Tibial nerve (tissue), 3 donors: ENCODE data around the gene RAB27B.

ENCODE experiments used
- POLR2A ChIP-seq, 2 donors: fragments of 450-650 bp; IDR thresholded peaks; one replicate each; pipeline ENCODE4 v1.6.1; 2017; ENCODE audit warnings: antibody characterized with exemption in 2 of 2, mild to moderate bottlenecking in 2 of 2, moderate library complexity in 2 of 2
- TF ChIP-seq, protein P1 (sequence below), 5 experiments: fragments of 200-600 bp in 3 of 5; fragments of 450-650 bp in 2 of 5; sonication (generic) in 3 of 5; IDR thresholded peaks; one replicate each; pipeline ENCODE4 v1.5.1; 2016 to 2019; ENCODE audit warnings: antibody characterized with exemption in 5 of 5, mild to moderate bottlenecking in 3 of 5, moderate library complexity in 2 of 5

DNA sequence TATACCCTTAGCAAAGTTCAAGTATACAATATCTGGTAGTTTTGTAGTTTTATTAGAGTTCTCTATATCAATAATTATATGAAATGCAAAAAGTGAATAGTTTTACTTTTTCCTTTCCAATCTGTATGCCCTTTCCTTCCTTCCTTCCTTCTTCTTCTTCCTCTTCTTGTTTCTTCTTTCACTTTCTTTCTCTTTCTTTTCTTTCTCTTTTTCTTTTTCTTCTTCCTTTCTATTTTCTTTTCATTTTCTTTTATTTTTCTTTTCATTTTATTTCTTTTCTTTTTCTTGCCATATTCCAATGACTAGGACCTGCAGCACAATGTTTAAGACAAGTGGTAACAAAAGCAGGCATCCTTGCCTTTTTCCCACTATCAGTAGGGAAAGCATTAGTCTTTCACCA, 71.2 kb downstream of the RAB27B start:
- TF ChIP-seq, protein P1, sequence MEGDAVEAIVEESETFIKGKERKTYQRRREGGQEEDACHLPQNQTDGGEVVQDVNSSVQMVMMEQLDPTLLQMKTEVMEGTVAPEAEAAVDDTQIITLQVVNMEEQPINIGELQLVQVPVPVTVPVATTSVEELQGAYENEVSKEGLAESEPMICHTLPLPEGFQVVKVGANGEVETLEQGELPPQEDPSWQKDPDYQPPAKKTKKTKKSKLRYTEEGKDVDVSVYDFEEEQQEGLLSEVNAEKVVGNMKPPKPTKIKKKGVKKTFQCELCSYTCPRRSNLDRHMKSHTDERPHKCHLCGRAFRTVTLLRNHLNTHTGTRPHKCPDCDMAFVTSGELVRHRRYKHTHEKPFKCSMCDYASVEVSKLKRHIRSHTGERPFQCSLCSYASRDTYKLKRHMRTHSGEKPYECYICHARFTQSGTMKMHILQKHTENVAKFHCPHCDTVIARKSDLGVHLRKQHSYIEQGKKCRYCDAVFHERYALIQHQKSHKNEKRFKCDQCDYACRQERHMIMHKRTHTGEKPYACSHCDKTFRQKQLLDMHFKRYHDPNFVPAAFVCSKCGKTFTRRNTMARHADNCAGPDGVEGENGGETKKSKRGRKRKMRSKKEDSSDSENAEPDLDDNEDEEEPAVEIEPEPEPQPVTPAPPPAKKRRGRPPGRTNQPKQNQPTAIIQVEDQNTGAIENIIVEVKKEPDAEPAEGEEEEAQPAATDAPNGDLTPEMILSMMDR (IDR thresholded peaks at IDR 0.05) = no peak
- TF ChIP-seq POLR2A (IDR thresholded peaks at IDR 0.05) = no peak
